Sigmoid colon (tissue), 7 donors: ENCODE results near the gene ZNHIT2. TPM values are rescaled to one million over a fixed set of nuclear protein-coding genes. Genes with fewer than 3 reads are reported as not detected.
A peak's percentile ranks its signal among the peaks of the same experiment; 100 is the strongest.
"Not testable (repeated sequence)": the region's sequence is repeated elsewhere in the genome, so short reads cannot be mapped to it uniquely, and the experiment has no call there.

Experiments
- DNase-seq: peaks from one replicate; pipeline ENCODE4 v3.0.0-alpha.2; 2019
- H3K27ac ChIP-seq, 4 donors: fragments of 200-600 bp; sonication (generic); one replicate each; pipeline ENCODE4 v1.5.1; 2016 to 2019; ENCODE audit warnings: mild to moderate bottlenecking in 1 of 4
- H3K27me3 ChIP-seq, 3 donors: fragments of 200-600 bp; sonication (generic); one replicate each; pipeline ENCODE4 v1.5.1; 2019; ENCODE audit warnings: mild to moderate bottlenecking in 1 of 3
- H3K36me3 ChIP-seq, 4 donors: fragments of 200-600 bp; sonication (generic); one replicate each; pipeline ENCODE4 v1.5.1; 2016 to 2019
- H3K4me1 ChIP-seq, 4 donors: fragments of 200-600 bp; sonication (generic); one replicate each; pipeline ENCODE4 v1.5.1; 2017 to 2019
- H3K4me3 ChIP-seq, 4 donors: fragments of 200-600 bp; sonication (generic); one replicate each; pipeline ENCODE4 v1.5.1; 2017 to 2019; ENCODE audit warnings: mild to moderate bottlenecking in 2 of 4, moderate library complexity in 1 of 4
- H3K9me3 ChIP-seq, 4 donors: fragments of 200-600 bp in 3 of 4; sonication (generic) in 3 of 4; one replicate each; pipeline versions ENCODE4 v1.5.1 to v1.6.1; 2013 to 2019
- EP300 ChIP-seq, 4 donors: sonication (generic); formaldehyde crosslinking; IDR thresholded peaks; one replicate each; pipeline ENCODE4 v1.6.1; 2017; ENCODE audit warnings: antibody characterized with exemption in 4 of 4
- POLR2A ChIP-seq, 2 donors: fragments of 450-650 bp; IDR thresholded peaks; one replicate each; pipeline ENCODE4 v1.6.1; 2016; ENCODE audit warnings: antibody characterized with exemption in 2 of 2, mild to moderate bottlenecking in 2 of 2, moderate library complexity in 2 of 2
- POLR2AphosphoS5 ChIP-seq, 4 donors: sonication (generic); formaldehyde crosslinking; IDR thresholded peaks; one replicate each; pipeline ENCODE4 v1.6.1; 2017; ENCODE audit warnings: antibody characterized with exemption in 4 of 4
- WGBS, 2 donors: extraction: QIAGEN DNeasy Blood & Tissue Kit; methylation state at CpG; one replicate each; pipeline ENCODE4 v1.1.7; 2013; 5-methylcytosine and 5-hydroxymethylcytosine counted together
- intact Hi-C: fragments of 100-400 bp; cut with DNase I; formaldehyde crosslinking; loops from one replicate; pipeline ENCODE4 v1.15.1; 2023
- polyA plus RNA-seq, 3 donors: library from polyadenylated mRNA; stranded (reverse); fragments of 200-250 nt; gene quantifications; one replicate each; pipeline ENCODE4 v1.2.3, GENCODE V29; 2013
- total RNA-seq, 4 donors: library from RNA; depleted of rRNA; stranded (reverse); fragments of >200 nt; gene quantifications; one replicate each; pipeline ENCODE4 v1.1.0, GENCODE V29; 2016
- TF ChIP-seq, protein P1 (sequence below), 4 experiments: fragments of 450-650 bp in 3 of 4; fragments of 200-600 bp in 1 of 4; IDR thresholded peaks; one replicate each; pipeline ENCODE4 v1.5.1; 2016 to 2019; ENCODE audit warnings: antibody characterized with exemption in 4 of 4, mild to moderate bottlenecking in 3 of 4, moderate library complexity in 2 of 4
- donor health status: healthy with polysubstance abuse.
- donor health status: Bipolar disorder and iron deficiency.
- donor health status: healthy.

Gene ZNHIT2
- total and polyA plus RNA-seq, 7 donors, result 8.3 to 16.3 (median 13.6) TPM

DNA sequence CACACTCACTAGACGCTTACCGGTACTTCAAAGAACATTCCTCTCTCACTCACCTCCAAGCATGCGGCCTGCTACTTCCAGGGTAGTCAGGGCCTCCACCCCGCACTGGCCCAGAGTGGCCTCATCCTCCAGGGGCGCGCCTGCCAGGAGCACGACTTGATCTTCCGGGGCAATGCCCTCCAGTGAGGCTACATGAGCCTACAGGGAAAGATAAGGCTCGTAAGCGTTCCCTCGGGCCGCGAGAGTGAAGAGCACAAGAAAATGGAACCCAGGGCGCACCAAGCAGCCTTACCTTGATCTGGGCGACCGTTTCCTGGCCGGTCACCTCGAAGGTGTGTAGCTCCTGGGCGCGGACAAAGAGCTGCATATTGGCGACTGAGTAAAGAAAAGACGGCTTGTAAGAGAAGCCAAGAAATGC is 4.0 kb upstream of the ZNHIT2 start:
- H3K9me3 ChIP-seq, result no peaks in the 10 kb centered on the region
- H3K36me3 ChIP-seq, result peaks cover 19 to 51% (median 31%) of the 10 kb centered on the region in 4 donors
- no peaks in the 10 kb centered on the region for H3K27me3 ChIP-seq
- peak overlapping the region; percentile 81 to 97 (median 91) for H3K27ac ChIP-seq
- no peak for TF ChIP-seq POLR2A (IDR thresholded peaks at IDR 0.05)
- no peak for TF ChIP-seq EP300 (IDR thresholded peaks at IDR 0.05)
- TF ChIP-seq, protein P1, sequence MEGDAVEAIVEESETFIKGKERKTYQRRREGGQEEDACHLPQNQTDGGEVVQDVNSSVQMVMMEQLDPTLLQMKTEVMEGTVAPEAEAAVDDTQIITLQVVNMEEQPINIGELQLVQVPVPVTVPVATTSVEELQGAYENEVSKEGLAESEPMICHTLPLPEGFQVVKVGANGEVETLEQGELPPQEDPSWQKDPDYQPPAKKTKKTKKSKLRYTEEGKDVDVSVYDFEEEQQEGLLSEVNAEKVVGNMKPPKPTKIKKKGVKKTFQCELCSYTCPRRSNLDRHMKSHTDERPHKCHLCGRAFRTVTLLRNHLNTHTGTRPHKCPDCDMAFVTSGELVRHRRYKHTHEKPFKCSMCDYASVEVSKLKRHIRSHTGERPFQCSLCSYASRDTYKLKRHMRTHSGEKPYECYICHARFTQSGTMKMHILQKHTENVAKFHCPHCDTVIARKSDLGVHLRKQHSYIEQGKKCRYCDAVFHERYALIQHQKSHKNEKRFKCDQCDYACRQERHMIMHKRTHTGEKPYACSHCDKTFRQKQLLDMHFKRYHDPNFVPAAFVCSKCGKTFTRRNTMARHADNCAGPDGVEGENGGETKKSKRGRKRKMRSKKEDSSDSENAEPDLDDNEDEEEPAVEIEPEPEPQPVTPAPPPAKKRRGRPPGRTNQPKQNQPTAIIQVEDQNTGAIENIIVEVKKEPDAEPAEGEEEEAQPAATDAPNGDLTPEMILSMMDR (IDR thresholded peaks at IDR 0.05), result no peak
- no peak for TF ChIP-seq POLR2AphosphoS5 (IDR thresholded peaks at IDR 0.05)
- 1 to 2% methylated on average over 22 of the region's 22 CpGs for WGBS, 2 donors
- DNase-seq, result peak; percentile 68
- peak overlapping the region; percentile 55 to 80 (median 70) for H3K4me3 ChIP-seq
- intact Hi-C loops, result loop anchor here (5.0 kb wide), 1 partner anchor 94 kb away; the partner anchor contains the start of gene SNX15
- peaks cover 0 to 41% (median 28%) of the 10 kb centered on the region in 4 donors for H3K4me1 ChIP-seq

DNA sequence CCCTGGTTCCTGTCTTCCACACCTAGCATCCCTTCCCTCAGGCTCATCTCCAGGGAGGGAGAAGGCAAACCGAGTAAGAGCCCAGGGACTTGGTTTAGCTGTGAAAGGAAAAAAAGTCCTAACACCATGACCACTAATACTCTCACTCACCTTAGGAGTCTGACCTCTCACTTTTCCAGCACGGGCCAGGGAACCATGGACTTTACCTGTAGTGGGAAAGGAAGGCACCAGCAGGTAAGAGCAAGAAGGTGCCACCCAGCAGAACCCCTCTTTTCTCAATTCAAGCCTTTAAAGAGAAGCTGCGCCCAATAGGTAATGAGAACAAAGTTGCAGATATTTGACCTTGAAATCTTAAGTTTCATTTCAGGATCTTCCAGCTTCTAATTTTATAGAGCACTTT is 3.3 kb upstream of the ZNHIT2 start:
- Histone ChIP-seq H3K4me3 (peak overlapping the region in 3 of 4 donors; percentile 55 to 80 (median 74)), H3K27me3 (no peaks in the 10 kb centered on the region), H3K36me3 (peaks cover 13 to 48% (median 25%) of the 10 kb centered on the region in 4 donors), H3K9me3 (no peaks in the 10 kb centered on the region), H3K4me1 (peaks cover 0 to 47% (median 34%) of the 10 kb centered on the region in 4 donors), H3K27ac (peak overlapping the region; percentile 81 to 97 (median 91))
- DNase-seq, result no peak
- WGBS, 2 donors, result 65 to 90% methylated on average over 3 of the region's 3 CpGs
- intact Hi-C loops, result loop anchor here (5.0 kb wide), 1 partner anchor 94 kb away; the partner anchor contains the start of gene SNX15
- TF ChIP-seq EP300 (IDR thresholded peaks at IDR 0.05) (no peak), POLR2AphosphoS5 (IDR thresholded peaks at IDR 0.05) (no peak), POLR2A (IDR thresholded peaks at IDR 0.05) (no peak)
- TF ChIP-seq, protein P1 (IDR thresholded peaks at IDR 0.05), result no peak

DNA sequence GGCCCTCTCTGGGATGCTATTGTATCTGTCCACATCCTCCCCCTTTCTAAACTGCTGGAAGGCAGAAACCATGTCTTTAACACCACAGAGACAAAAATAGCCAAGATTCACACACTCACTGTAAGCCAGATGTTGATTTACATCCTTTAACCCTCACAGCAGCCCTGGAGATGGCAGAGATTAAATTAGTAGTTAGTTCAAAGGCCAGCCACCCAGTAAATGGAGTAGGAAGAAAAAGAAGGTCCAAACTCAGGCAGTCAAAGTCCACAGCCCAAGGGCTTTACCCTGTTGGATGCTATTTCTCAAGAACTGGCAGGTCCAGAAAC is 2.1 kb upstream of the ZNHIT2 start:
- Histone ChIP-seq H3K4me3 (no peak overlapping the region), H3K36me3 (peaks cover 9 to 43% (median 18%) of the 10 kb centered on the region in 4 donors), H3K27ac (peak overlapping the region in 1 of 4 donors; percentile 72), H3K27me3 (no peaks in the 10 kb centered on the region), H3K9me3 (no peaks in the 10 kb centered on the region), H3K4me1 (peaks cover 0 to 53% (median 38%) of the 10 kb centered on the region in 4 donors)
- no peak for DNase-seq
- TF ChIP-seq, protein P1 (IDR thresholded peaks at IDR 0.05), result no peak
- no peak for TF ChIP-seq POLR2AphosphoS5 (IDR thresholded peaks at IDR 0.05)
- TF ChIP-seq EP300 (IDR thresholded peaks at IDR 0.05), result no peak
- no peak for TF ChIP-seq POLR2A (IDR thresholded peaks at IDR 0.05)
- intact Hi-C loops, result loop anchor here (10.0 kb wide), 2 partner anchors 275 to 495 kb away; partner anchors contain the start of genes CDC42BPG, MAP3K11 and PCNX3

DNA sequence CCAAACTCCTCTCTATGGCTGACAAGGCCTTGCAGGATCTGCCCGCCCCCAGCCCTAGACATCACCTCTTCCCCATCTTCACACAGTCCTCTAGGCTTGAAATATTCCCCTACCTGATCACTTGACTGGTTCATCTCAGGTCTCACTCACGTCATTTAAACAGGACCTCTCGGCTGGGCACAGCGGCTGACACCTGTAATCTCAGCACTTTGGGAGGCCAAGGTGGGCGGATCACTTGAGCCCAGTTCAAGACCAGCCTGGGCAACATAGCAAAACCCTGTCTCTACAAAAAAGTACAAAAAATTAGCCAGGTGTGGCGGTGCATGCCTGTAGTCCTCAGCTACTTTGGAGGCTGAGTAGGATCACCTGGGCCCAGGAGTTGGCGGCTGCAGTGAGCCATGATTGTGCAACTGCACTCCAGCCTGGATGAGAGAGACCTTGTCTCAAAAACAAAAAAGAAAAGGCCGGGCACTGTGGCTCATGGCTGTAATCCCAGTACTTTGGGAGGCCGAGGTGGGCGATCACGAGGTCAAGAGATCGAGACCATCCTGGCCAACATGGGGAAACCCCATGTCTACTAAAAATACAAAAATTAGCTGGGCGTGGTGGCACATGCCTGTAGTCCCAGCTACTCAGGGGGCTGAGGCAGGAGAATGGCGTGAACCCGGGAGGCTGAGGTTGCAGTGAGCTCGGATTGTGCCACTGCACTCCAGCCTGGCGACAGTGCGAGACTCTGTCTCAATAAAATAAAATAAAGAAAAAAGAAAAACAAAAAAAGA is 1.6 kb upstream of the ZNHIT2 start:
- H3K4me1 ChIP-seq, result peaks cover 0 to 53% (median 38%) of the 10 kb centered on the region in 4 donors
- not testable (repeated sequence) for H3K9me3 ChIP-seq, H3K27me3 ChIP-seq, H3K4me3 ChIP-seq
- 90 to 93% methylated on average over 18 of the region's 18 CpGs for WGBS, 2 donors
- intact Hi-C loops, result loop anchor here (10.0 kb wide), 2 partner anchors 274 to 496 kb away; partner anchors contain the start of genes CDC42BPG, MAP3K11 and PCNX3
- peaks cover 9 to 38% (median 18%) of the 10 kb centered on the region in 4 donors for H3K36me3 ChIP-seq
- peak; percentile 62 for DNase-seq
- H3K27ac ChIP-seq, result peak overlapping the region; percentile 72 to 89 (median 81)

DNA sequence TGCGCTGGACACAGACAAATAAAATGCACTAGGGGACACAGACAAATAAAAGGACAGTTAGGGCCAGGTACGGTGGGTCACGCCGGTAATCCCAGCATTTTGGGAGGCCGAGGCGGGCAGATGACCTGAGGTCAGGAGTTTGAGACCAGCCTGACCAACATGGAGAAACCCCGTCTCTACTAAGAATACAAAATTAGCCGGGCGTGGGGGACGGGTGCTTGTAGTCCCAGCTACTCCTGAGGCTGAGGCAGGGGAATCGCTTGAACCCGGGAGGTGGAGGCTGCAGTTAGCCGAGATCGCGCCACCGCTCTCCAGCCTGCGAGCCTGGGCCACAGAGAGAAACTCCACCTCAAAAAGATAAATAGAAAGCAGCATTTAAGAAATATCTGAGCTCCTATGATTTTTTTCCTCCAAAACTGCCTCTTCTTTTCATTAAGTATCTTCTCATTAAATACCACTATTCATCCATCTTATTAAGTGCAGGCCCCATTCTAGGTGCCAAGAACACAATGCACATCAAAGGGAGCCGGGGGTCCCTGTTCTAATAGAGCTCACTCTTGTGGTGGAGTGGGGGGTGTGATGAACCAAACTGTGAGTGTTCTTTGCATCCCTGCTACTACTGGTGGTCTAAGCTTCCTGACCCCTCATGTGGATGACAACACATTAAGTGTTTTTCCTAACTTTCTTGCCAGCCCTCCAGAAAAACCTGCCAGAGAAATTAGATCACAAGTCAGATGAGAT is 766 bp upstream of the ZNHIT2 start:
- TF ChIP-seq, protein P1 (IDR thresholded peaks at IDR 0.05), result peak in 2 of 4 experiments; percentile 20 to 27
- no peak for TF ChIP-seq EP300 (IDR thresholded peaks at IDR 0.05)
- Histone ChIP-seq H3K9me3 (no peaks in the 10 kb centered on the region), H3K36me3 (peaks cover 9 to 37% (median 18%) of the 10 kb centered on the region in 4 donors), H3K27ac (peak overlapping the region; percentile 72 to 89 (median 81)), H3K4me3 (no peak overlapping the region), H3K27me3 (no peaks in the 10 kb centered on the region), H3K4me1 (peaks cover 0 to 57% (median 44%) of the 10 kb centered on the region in 4 donors)
- DNase-seq, result peak; percentile 52
- intact Hi-C loops, result loop anchor here (10.0 kb wide), 2 partner anchors 273 to 497 kb away; partner anchors contain the start of genes CDC42BPG, MAP3K11 and PCNX3
- WGBS, 2 donors, result 84 to 86% methylated on average over 18 of the region's 18 CpGs
